Esophagus muscularis mucosa (tissue), 4 donors: ENCODE data around the gene ECT2. TPM values are rescaled to one million over a fixed set of nuclear protein-coding genes. Genes with fewer than 3 reads are reported as not detected.

Experiments
- DNase-seq: peaks from one replicate; pipeline ENCODE4 v3.0.0-alpha.2; 2017; ENCODE audit errors: extremely low spot score
- H3K27ac ChIP-seq, 4 donors: fragments of 200-600 bp; sonication (generic); replicated peaks in 1 of 4; 1 replicate in 3 of 4; 2 replicates in 1 of 4; pipeline ENCODE4 v1.5.1; 2016 to 2019; ENCODE audit warnings: mild to moderate bottlenecking in 1 of 4
- H3K27me3 ChIP-seq, 4 donors: fragments of 200-600 bp; sonication (generic); one replicate each; pipeline versions ENCODE4 v1.5.1 to v1.6.0; 2016 to 2019
- H3K36me3 ChIP-seq, 4 donors: fragments of 200-600 bp; sonication (generic); one replicate each; pipeline ENCODE4 v1.5.1; 2016 to 2019
- H3K4me1 ChIP-seq, 4 donors: fragments of 200-600 bp; sonication (generic); one replicate each; pipeline ENCODE4 v1.5.1; 2016 to 2019
- H3K4me3 ChIP-seq, 4 donors: fragments of 200-600 bp; sonication (generic); 1 replicate in 2 of 4; 2 replicates in 2 of 4; pipeline ENCODE4 v1.5.1; 2016 to 2019; ENCODE audit warnings: mild to moderate bottlenecking in 4 of 4, moderate library complexity in 1 of 4
- H3K9me3 ChIP-seq, 4 donors: fragments of 200-600 bp; sonication (generic); 1 replicate in 3 of 4; 2 replicates in 1 of 4; pipeline ENCODE4 v1.5.1; 2016 to 2019
- EP300 ChIP-seq: sonication (generic); formaldehyde crosslinking; IDR thresholded peaks from one replicate; pipeline ENCODE4 v1.6.1; 2017; ENCODE audit warnings: antibody characterized with exemption
- POLR2A ChIP-seq: fragments of 450-650 bp; IDR thresholded peaks from one replicate; pipeline ENCODE4 v1.6.1; 2017; ENCODE audit warnings: antibody characterized with exemption, moderate library complexity, mild to moderate bottlenecking, low read depth
- POLR2AphosphoS5 ChIP-seq, 2 donors: sonication (generic); formaldehyde crosslinking; IDR thresholded peaks; one replicate each; pipeline ENCODE4 v1.6.1; 2017; ENCODE audit warnings: antibody characterized with exemption in 2 of 2
- WGBS: methylation state at CpG from one replicate; pipeline ENCODE4 v1.1.5; 2018; 5-methylcytosine and 5-hydroxymethylcytosine counted together
- intact Hi-C: fragments of 100-400 bp; cut with DNase I; formaldehyde crosslinking; loops from one replicate; pipeline ENCODE4 v1.15.1; 2023
- total RNA-seq, 4 donors: library from RNA; depleted of rRNA; stranded (reverse); fragments of >200 nt; gene quantifications; one replicate each; pipeline versions ENCODE4 v1.1.0 to v1.2.1, GENCODE V29; 2016
- TF ChIP-seq, protein P1 (sequence below), 3 experiments: fragments of 200-600 bp in 2 of 3; fragments of 450-650 bp in 1 of 3; sonication (generic) in 2 of 3; IDR thresholded peaks; one replicate each; pipeline ENCODE4 v1.5.1; 2017 to 2019; ENCODE audit warnings: antibody characterized with exemption in 3 of 3, mild to moderate bottlenecking in 2 of 3, moderate library complexity in 1 of 3

The ECT2 gene
- total RNA-seq, 4 donors from 2014 or later = 7.3 to 8.7 (median 7.9) TPM

DNA sequence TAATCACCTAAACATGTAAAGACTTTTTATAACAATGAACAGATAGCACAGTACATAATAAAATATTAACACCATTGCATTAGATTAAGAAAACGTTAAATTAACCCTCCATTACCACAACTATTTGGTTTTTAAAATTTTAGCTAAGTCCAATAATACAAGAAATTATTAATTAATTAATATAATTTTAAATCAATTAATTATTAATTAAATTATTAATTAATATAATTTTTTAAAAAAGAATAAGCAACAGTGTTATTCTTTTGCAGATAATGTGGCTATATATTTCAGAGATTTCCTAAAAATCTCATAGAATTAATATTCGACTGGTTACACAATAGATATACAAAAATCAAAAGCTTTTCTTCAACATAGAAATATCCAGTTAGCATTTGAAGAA, 82.5 kb downstream of the ECT2 start:
- Histone ChIP-seq H3K27me3 (no peaks in the 10 kb centered on the region), H3K36me3 (no peaks in the 10 kb centered on the region), H3K27ac (no peak overlapping the region), H3K9me3 (no peaks in the 10 kb centered on the region), H3K4me3 (no peak overlapping the region), H3K4me1 (no peaks in the 10 kb centered on the region)
- intact Hi-C loops = no loop called here
- no peak for TF ChIP-seq EP300
- TF ChIP-seq POLR2A = no peak
- TF ChIP-seq POLR2AphosphoS5 (IDR thresholded peaks at IDR 0.05) = no peak
- TF ChIP-seq, protein P1, sequence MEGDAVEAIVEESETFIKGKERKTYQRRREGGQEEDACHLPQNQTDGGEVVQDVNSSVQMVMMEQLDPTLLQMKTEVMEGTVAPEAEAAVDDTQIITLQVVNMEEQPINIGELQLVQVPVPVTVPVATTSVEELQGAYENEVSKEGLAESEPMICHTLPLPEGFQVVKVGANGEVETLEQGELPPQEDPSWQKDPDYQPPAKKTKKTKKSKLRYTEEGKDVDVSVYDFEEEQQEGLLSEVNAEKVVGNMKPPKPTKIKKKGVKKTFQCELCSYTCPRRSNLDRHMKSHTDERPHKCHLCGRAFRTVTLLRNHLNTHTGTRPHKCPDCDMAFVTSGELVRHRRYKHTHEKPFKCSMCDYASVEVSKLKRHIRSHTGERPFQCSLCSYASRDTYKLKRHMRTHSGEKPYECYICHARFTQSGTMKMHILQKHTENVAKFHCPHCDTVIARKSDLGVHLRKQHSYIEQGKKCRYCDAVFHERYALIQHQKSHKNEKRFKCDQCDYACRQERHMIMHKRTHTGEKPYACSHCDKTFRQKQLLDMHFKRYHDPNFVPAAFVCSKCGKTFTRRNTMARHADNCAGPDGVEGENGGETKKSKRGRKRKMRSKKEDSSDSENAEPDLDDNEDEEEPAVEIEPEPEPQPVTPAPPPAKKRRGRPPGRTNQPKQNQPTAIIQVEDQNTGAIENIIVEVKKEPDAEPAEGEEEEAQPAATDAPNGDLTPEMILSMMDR (IDR thresholded peaks at IDR 0.05) = no peak
- no peak for DNase-seq
- 91% methylated on average over 2 of the region's 2 CpGs for WGBS

DNA sequence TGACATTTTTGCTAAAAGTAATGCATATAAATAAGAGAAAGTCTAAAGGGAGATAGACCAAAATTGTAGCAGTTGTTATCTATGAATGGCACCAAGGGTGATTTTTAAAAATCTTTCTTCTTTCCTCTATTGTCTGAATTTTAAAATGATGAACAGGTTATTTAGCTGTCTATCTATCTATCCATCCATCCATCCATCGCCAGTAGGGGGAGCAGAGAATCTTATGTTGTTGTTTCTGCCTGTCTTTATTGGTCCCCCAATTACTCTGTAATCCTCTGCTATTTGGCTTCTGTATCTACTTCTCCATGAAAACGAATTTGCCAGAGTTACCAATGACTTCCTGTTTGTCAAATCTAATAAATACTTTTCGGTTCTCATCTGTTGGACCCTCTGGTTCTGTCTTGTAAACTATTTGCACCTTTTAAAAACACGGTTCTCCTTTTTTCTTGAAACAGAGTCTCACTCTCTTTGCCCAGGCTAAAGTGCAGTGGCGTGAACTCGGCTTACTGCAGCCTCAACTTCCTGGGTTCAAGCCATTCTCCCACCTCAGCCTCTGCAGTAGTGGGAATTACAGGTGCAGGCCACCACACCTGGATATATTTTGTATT, 86.0 kb downstream of the ECT2 start:
- WGBS = 41% methylated on average over 6 of the region's 6 CpGs
- Histone ChIP-seq H3K4me3 (no peak overlapping the region), H3K27ac (no peak overlapping the region), H3K9me3 (no peaks in the 10 kb centered on the region), H3K27me3 (no peaks in the 10 kb centered on the region), H3K4me1 (no peaks in the 10 kb centered on the region), H3K36me3 (no peaks in the 10 kb centered on the region)
- DNase-seq = no peak
- intact Hi-C loops = no loop called here
- TF ChIP-seq, protein P1 (IDR thresholded peaks at IDR 0.05) = peak in 2 of 3 experiments; percentile 27 to 42
- no peak for TF ChIP-seq EP300

DNA sequence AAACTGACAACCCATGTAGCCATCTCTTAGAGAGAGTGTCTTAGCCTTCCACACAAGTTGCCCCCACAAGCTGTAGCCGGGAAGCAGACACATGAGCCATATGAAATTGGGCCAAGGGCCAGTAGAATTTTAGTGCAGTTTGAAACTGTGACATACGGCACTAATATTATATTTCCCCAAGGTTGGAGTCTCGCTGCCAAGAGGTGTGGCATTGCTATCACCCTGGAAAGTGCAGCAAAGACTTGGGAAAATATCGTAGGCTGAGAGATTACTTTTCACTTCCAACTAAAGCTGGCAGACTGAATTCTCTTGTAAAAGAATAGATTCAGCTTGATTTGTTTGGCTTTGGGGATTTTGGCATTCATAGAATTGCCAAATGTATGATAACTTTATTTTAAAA, 89.2 kb downstream of the ECT2 start:
- no peaks in the 10 kb centered on the region for H3K4me1 ChIP-seq
- H3K27me3 ChIP-seq = no peaks in the 10 kb centered on the region
- intact Hi-C loops = no loop called here
- H3K27ac ChIP-seq = no peak overlapping the region
- no peak for DNase-seq
- H3K36me3 ChIP-seq = no peaks in the 10 kb centered on the region
- no peaks in the 10 kb centered on the region for H3K9me3 ChIP-seq
- WGBS = 55% methylated on average over 4 of the region's 4 CpGs
- no peak for TF ChIP-seq EP300
- no peak for TF ChIP-seq POLR2A
- TF ChIP-seq, protein P1 (IDR thresholded peaks at IDR 0.05) = no peak
- no peak for TF ChIP-seq POLR2AphosphoS5 (IDR thresholded peaks at IDR 0.05)
- no peak overlapping the region for H3K4me3 ChIP-seq

DNA sequence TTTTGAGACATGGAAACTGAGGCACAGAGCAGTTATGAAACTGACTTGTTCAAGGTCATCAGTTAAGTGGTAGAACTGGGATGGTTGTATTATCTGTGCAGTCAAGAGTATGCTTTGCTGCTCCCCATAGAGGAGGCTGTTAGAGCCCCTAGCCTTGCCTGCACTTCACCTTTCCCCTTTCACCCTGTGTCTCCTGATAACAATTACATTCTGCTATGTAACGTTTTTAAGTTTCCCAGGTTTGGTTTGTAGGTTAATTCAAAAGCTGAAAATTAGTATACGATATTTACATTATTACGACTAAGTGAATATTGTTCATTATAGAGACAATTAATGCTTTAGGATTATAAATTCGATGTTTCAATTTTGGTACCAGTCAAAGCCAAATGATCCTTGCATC, 89.9 kb downstream of the ECT2 start:
- no peak for DNase-seq
- H3K4me1 ChIP-seq = no peaks in the 10 kb centered on the region
- H3K36me3 ChIP-seq = no peaks in the 10 kb centered on the region
- intact Hi-C loops = no loop called here
- H3K27ac ChIP-seq = no peak overlapping the region
- no peaks in the 10 kb centered on the region for H3K27me3 ChIP-seq
- TF ChIP-seq POLR2A (no peak), EP300 (no peak), POLR2AphosphoS5 (IDR thresholded peaks at IDR 0.05) (no peak)
- TF ChIP-seq, protein P1 (IDR thresholded peaks at IDR 0.05) = no peak
- H3K4me3 ChIP-seq = no peak overlapping the region
- no peaks in the 10 kb centered on the region for H3K9me3 ChIP-seq
- 64% methylated on average over 4 of the region's 4 CpGs for WGBS

DNA sequence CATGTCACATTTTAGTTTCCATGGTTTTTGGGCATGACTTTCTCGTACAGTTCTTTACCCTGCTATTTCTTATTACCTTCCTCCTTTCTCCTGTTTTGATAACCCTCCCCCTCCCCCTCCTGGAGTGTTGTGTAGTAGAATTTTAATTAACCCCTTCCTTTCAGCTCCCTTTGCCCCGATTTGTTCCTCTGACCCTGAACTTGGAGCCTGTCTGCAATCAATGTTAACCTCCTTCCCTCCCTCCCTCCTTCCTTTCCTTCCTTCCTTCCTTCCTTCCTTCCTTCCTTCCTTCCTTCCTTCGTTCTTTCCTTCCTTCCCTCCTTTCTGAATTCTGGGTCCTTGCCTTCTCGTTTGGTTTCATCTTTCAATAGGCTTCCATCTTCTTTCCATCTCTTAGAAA, 90.4 kb downstream of the ECT2 start:
- 55% methylated on average over 4 of the region's 4 CpGs for WGBS
- Histone ChIP-seq H3K4me3 (no peak overlapping the region), H3K27me3 (no peaks in the 10 kb centered on the region), H3K36me3 (no peaks in the 10 kb centered on the region), H3K9me3 (no peaks in the 10 kb centered on the region), H3K27ac (no peak overlapping the region), H3K4me1 (no peaks in the 10 kb centered on the region)
- TF ChIP-seq EP300 (no peak), POLR2AphosphoS5 (IDR thresholded peaks at IDR 0.05) (no peak), POLR2A (no peak)
- TF ChIP-seq, protein P1 (IDR thresholded peaks at IDR 0.05) = no peak
- DNase-seq = no peak
- intact Hi-C loops = no loop called here
